ENCODE results near the gene TMEM238L.

TMEM238L gene

GRCh38 chr17:10803350-10803749, 549 bp downstream of the TMEM238L start:
- no peak for DNase-seq

GRCh38 chr17:10802496-10803284, 1.2 kb downstream of the TMEM238L start:
- no peak for DNase-seq

- no peak for DNase-seq
These were observed 4.5 kb downstream of the TMEM238L start for GRCh38 chr17:10799407-10799806.

- DNase-seq = no peak
These were observed 5.0 kb downstream of the TMEM238L start for GRCh38 chr17:10798910-10799309.

- DNase-seq = no peak
These were observed 5.6 kb downstream of the TMEM238L start for GRCh38 chr17:10798332-10798749.

- no peak for DNase-seq
These were observed 6.2 kb downstream of the TMEM238L start for GRCh38 chr17:10797476-10798328.

- DNase-seq = no peak
These were observed 10.1 kb downstream of the TMEM238L start for GRCh38 chr17:10793816-10794215.

- DNase-seq = no peak
These were observed 10.6 kb downstream of the TMEM238L start for GRCh38 chr17:10793256-10793655.

GRCh38 chr17:10792151-10792550, 11.7 kb downstream of the TMEM238L start:
- no peak for DNase-seq

- DNase-seq = no peak
These were observed 13.2 kb downstream of the TMEM238L start for GRCh38 chr17:10790491-10791401.

- no peak for DNase-seq
These were observed 14.1 kb downstream of the TMEM238L start for GRCh38 chr17:10789694-10790271.

- DNase-seq = no peak
These were observed 16.4 kb downstream of the TMEM238L start for GRCh38 chr17:10787306-10788045.

- no peak for DNase-seq
These were observed 18.6 kb downstream of the TMEM238L start for GRCh38 chr17:10785295-10785694.

- DNase-seq = no peak
These were observed 24.3 kb downstream of the TMEM238L start for GRCh38 chr17:10779609-10780008.

- DNase-seq = no peak
These were observed 26.0 kb downstream of the TMEM238L start for GRCh38 chr17:10777890-10778289.

GRCh38 chr17:10777131-10777807, 26.6 kb downstream of the TMEM238L start:
- no peak for DNase-seq

- DNase-seq = no peak
These were observed 27.5 kb downstream of the TMEM238L start for GRCh38 chr17:10776381-10776780.

GRCh38 chr17:10775740-10776356, 28.1 kb downstream of the TMEM238L start:
- no peak for DNase-seq

GRCh38 chr17:10775058-10775457, 28.8 kb downstream of the TMEM238L start:
- DNase-seq = no peak

- no peak for DNase-seq
These were observed 30.5 kb downstream of the TMEM238L start for GRCh38 chr17:10773391-10773790.

All from central memory CD4-positive, alpha-beta T cell (primary cell).